Bronchus fibroblast of lung (primary cell): ENCODE data around the gene ZDHHC8. TPM values are rescaled to one million over a fixed set of nuclear protein-coding genes. Genes with fewer than 3 reads are reported as not detected.

Experiments
- total RNA-seq: library from RNA; depleted of rRNA; stranded (reverse); fragments of >200 nt; gene quantifications from 2 replicates; pipeline ENCODE4 v1.2.3, GENCODE V29; 2015

The ZDHHC8 gene, protein sequence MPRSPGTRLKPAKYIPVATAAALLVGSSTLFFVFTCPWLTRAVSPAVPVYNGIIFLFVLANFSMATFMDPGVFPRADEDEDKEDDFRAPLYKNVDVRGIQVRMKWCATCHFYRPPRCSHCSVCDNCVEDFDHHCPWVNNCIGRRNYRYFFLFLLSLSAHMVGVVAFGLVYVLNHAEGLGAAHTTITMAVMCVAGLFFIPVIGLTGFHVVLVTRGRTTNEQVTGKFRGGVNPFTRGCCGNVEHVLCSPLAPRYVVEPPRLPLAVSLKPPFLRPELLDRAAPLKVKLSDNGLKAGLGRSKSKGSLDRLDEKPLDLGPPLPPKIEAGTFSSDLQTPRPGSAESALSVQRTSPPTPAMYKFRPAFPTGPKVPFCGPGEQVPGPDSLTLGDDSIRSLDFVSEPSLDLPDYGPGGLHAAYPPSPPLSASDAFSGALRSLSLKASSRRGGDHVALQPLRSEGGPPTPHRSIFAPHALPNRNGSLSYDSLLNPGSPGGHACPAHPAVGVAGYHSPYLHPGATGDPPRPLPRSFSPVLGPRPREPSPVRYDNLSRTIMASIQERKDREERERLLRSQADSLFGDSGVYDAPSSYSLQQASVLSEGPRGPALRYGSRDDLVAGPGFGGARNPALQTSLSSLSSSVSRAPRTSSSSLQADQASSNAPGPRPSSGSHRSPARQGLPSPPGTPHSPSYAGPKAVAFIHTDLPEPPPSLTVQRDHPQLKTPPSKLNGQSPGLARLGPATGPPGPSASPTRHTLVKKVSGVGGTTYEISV
- total RNA-seq, result 20.8 and 24.5 TPM in 2 replicates

GRCh38 chr22:20131597-20131858 lies at the start of gene ZDHHC8:
Gene ZDHHC8 (plus strand): TSS chr22:20131804. CDS start chr22:20131948, 144 bp downstream.

DNA sequence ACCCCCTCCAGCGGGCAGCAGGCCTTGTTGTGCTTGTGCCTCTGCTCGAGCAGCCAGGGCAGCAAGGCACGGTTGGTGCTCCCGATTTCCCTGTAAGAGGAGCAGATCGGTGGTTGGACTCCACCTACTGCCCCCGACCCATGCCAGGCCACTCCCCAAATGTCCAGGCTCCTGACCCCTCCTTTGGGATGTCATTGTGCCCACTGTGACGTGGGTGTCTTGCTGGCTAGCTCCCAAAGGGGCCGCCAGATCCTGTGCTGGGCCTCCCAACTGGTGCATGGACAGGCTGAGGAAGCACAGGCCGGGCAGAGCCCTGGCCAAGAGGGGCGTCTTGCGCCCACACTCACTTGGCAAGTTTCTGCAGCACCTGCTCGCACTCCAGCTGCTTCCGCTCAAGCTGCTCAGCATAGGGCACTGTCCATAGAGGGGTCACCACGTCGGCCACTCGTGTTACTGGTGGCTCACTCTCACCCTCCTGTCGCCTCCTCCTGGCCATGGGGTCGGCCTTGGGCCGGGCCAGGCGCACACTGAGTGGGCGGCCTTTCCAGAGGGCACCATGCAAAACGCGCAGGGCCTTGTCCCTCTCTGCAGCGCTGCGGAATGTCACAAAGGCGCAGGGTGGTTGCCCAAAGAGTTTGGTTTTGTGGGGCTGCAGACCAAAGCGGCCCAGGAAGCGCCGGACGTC lies 15.8 kb upstream of the ZDHHC8 start, which contains the start of gene RANBP1:
TSS of gene RANBP1 (plus strand) at position 414 of the 685 bp plus-strand sequence. CDS start at position 495, 81 bp downstream.

GRCh38 chr22:20116951-20117632 lies 14.5 kb upstream of the ZDHHC8 start, which contains the start of gene TRMT2A:
Gene TRMT2A (minus strand): TSS chr22:20117226. CDS start chr22:20116906, 320 bp downstream.

DNA sequence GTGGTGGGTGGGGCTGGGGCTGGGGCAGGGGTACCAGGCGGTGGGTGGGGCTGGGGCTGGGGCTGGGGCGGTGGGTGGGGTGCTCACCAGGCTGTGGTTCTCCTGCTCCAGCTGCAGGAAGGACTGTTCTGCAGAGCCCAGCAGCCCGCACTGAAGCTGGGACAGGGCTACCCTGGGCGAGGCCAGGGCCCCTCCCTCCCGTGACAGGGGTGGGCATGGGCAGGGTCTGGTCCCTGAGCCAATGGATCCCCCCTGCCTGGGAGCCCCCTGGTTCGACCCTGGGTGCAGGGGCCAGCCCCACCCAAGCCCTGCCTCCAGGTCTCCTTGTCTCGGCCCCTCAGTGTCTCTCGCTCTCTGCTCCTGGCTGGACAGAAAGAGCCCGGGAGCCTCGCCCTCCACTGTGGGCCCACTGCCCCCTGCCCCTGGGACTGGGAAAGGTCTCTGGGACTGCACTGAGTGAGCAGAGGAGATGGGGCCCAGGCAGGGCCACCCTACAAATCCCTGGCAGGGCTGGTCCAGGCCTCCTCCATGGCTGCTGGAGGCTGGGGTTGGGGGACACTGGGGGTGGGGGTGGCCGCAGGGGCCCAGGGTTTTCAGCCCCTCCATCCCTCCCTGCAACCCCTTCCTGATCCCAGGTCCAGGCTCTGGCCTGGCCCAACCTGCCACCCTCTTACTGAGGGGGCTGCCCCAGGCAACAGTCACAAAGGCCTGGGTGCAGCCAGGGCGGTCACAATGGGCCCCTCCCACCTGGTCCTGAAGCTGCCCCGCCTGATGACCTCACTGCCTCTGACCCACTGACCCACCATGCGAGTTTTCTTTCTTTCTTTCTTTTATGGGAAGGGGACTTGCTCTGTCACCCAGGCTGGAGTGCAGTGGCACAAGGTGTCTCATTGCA lies 19.0 kb downstream of the ZDHHC8 start, which contains the start of gene CCDC188:
TSS of gene CCDC188 (minus strand) at position 675 of the 895 bp plus-strand sequence. CDS start at position 606, 69 bp downstream.

Other genes starting within 250 kb of the ZDHHC8 start
- 290 and 340 TPM in 2 replicates for gene COMT, start 190.0 kb upstream of the ZDHHC8 start, total RNA-seq
- gene TXNRD2, start 190.0 kb upstream of the ZDHHC8 start, total RNA-seq, result 27.6 and 28.6 TPM in 2 replicates
- gene ARVCF, start 115.0 kb upstream of the ZDHHC8 start, total RNA-seq, result 8.4 and 9.4 TPM in 2 replicates
- 18.8 and 25.3 TPM in 2 replicates for gene TANGO2, start 110.7 kb upstream of the ZDHHC8 start, total RNA-seq
- gene DGCR8, start 51.6 kb upstream of the ZDHHC8 start, total RNA-seq, result 13.4 and 14.1 TPM in 2 replicates
- gene RANBP1, start 15.7 kb upstream of the ZDHHC8 start, total RNA-seq, result 679 and 792 TPM in 2 replicates
- 27.1 and 35.5 TPM in 2 replicates for gene TRMT2A, start 14.6 kb upstream of the ZDHHC8 start, total RNA-seq
- gene CCDC188, start 19.3 kb downstream of the ZDHHC8 start, total RNA-seq, result 0.15 TPM in 1 of 2 replicates, not detected in the other
- 3.2 and 3.4 TPM in 2 replicates for gene RTN4R, start 136.5 kb downstream of the ZDHHC8 start, total RNA-seq
- gene DGCR6L, start 188.3 kb downstream of the ZDHHC8 start, total RNA-seq, result 69.3 and 79.8 TPM in 2 replicates